ENCODE results near the gene GATA5. TPM values are rescaled to one million over a fixed set of nuclear protein-coding genes. Genes with fewer than 3 reads are reported as not detected.

The GATA5 gene
- polyA plus RNA-seq, 1 experiment = not detected

GRCh38 chr20:62457098-62457497, 18.7 kb downstream of the GATA5 start:
- Histone ChIP-seq H3K27me3 (ENCODE audit: control insufficient read depth, insufficient read depth, low read length) (peaks cover 61% of the 10 kb centered on the region), H3K4me3 (ENCODE audit: low read depth, low read length) (no peak overlapping the region), H3K27ac (ENCODE audit: low read depth, low read length) (no peak overlapping the region), H3K9me3 (ENCODE audit: control insufficient read depth, insufficient read depth, low read length) (no peaks in the 10 kb centered on the region; the same call in 1 of the 2 replicates)
- CTCF ChIA-PET = no interaction called here
- POLR2A ChIA-PET = no interaction called here
- DNase-seq (ENCODE audit: low read depth, low spot score) = no peak
- TF ChIP-seq CTCF (IDR thresholded peaks at IDR 0.05; ENCODE audit: low read depth, low read length) = no peak

- DNase-seq (ENCODE audit: low read depth, low spot score) = no peak
- ChIA-PET CTCF (no interaction called here), POLR2A (no interaction called here)
- Histone ChIP-seq H3K27ac (ENCODE audit: low read depth, low read length) (no peak overlapping the region), H3K27me3 (ENCODE audit: control insufficient read depth, insufficient read depth, low read length) (peaks cover 57% of the 10 kb centered on the region), H3K4me3 (ENCODE audit: low read depth, low read length) (no peak overlapping the region), H3K9me3 (ENCODE audit: control insufficient read depth, insufficient read depth, low read length) (no peaks in the 10 kb centered on the region; the same call in 1 of the 2 replicates)
- TF ChIP-seq CTCF (IDR thresholded peaks at IDR 0.05; ENCODE audit: low read depth, low read length) = no peak
Observed at GRCh38 chr20:62455929-62456328, 19.9 kb downstream of the GATA5 start.

- H3K9me3 ChIP-seq (ENCODE audit: control insufficient read depth, insufficient read depth, low read length) = no peaks in the 10 kb centered on the region; the same call in 1 of the 2 replicates
- DNase-seq (ENCODE audit: low read depth, low spot score) = no peak
- no peak overlapping the region for H3K4me3 ChIP-seq (ENCODE audit: low read depth, low read length)
- peaks cover 50% of the 10 kb centered on the region for H3K27me3 ChIP-seq (ENCODE audit: control insufficient read depth, insufficient read depth, low read length)
- POLR2A ChIA-PET = interaction anchor here (0.7 kb wide), 1 partner anchor 1651 kb away, joined by 3 read pairs; no protein-coding TSS in a partner anchor
- TF ChIP-seq CTCF (IDR thresholded peaks at IDR 0.05; ENCODE audit: low read depth, low read length) = no peak
- no peak overlapping the region for H3K27ac ChIP-seq (ENCODE audit: low read depth, low read length)
- CTCF ChIA-PET = no interaction called here
Observed at GRCh38 chr20:62454904-62455636, 20.7 kb downstream of the GATA5 start.

- CTCF ChIA-PET = no interaction called here
- no peaks in the 10 kb centered on the region; the same call in 1 of the 2 replicates for H3K9me3 ChIP-seq (ENCODE audit: control insufficient read depth, insufficient read depth, low read length)
- DNase-seq (ENCODE audit: low read depth, low spot score) = no peak
- H3K4me3 ChIP-seq (ENCODE audit: low read depth, low read length) = no peak overlapping the region
- no peak for TF ChIP-seq CTCF (IDR thresholded peaks at IDR 0.05; ENCODE audit: low read depth, low read length)
- H3K27me3 ChIP-seq (ENCODE audit: control insufficient read depth, insufficient read depth, low read length) = peaks cover 42% of the 10 kb centered on the region
- POLR2A ChIA-PET = interaction anchor here (0.7 kb wide), 1 partner anchor 114 kb away, joined by 3 read pairs; no protein-coding TSS in a partner anchor
- no peak overlapping the region for H3K27ac ChIP-seq (ENCODE audit: low read depth, low read length)
Observed at GRCh38 chr20:62453186-62453808, 22.5 kb downstream of the GATA5 start.

- Histone ChIP-seq H3K27ac (ENCODE audit: low read depth, low read length) (no peak overlapping the region), H3K27me3 (ENCODE audit: control insufficient read depth, insufficient read depth, low read length) (peaks cover 38% of the 10 kb centered on the region), H3K4me3 (ENCODE audit: low read depth, low read length) (no peak overlapping the region), H3K9me3 (ENCODE audit: control insufficient read depth, insufficient read depth, low read length) (no peaks in the 10 kb centered on the region; the same call in 1 of the 2 replicates)
- CTCF ChIA-PET = no interaction called here
- no peak for TF ChIP-seq CTCF (IDR thresholded peaks at IDR 0.05; ENCODE audit: low read depth, low read length)
- POLR2A ChIA-PET = interaction anchor here (0.7 kb wide), 1 partner anchor 114 kb away, joined by 3 read pairs; no protein-coding TSS in a partner anchor
- no peak for DNase-seq (ENCODE audit: low read depth, low spot score)
Observed at GRCh38 chr20:62452475-62453095, 23.2 kb downstream of the GATA5 start.
